CD4-positive, alpha-beta T cell (primary cell): ENCODE data around the gene YTHDF2. TPM values are rescaled to one million over a fixed set of nuclear protein-coding genes. Genes with fewer than 3 reads are reported as not detected.
"Not testable (repeated sequence)": the region's sequence is repeated elsewhere in the genome, so short reads cannot be mapped to it uniquely, and the experiment has no call there.

ENCODE experiments used
- ATAC-seq: fragments of 200-7000 bp; cut with Tn5 transposase; one replicate; pipeline ENCODE4 v1.10.0; 2022; ENCODE audit warnings: mild to moderate bottlenecking; ENCODE audit not compliant: poor library complexity
- CTCF ChIA-PET: fragments of 350-600 bp; sonication (Branson Sonifier 250); formaldehyde crosslinking; loops from one replicate; lab custom pipeline; 2021; ENCODE audit warnings: antibody characterized with exemption, inconsistent platforms; lab: Charles Lee
- POLR2A ChIA-PET: fragments of 350-600 bp; sonication (Branson Sonifier 250); formaldehyde crosslinking; loops from one replicate; lab custom pipeline; 2021; ENCODE audit warnings: antibody characterized with exemption, inconsistent platforms; lab: Charles Lee
- DNase-seq, 14 experiments: peaks; one replicate each; pipeline ENCODE4 v3.0.0-alpha.2; 2013 to 2020; ENCODE audit warnings: mixed read lengths in 2 of 14
- H3K27ac ChIP-seq, 2 donors: one replicate each; pipeline versions ENCODE4 v1.5.1 to v1.7.0; 2013; ENCODE audit warnings: low read length in 2 of 2, low read depth in 1 of 2, mild to moderate bottlenecking in 1 of 2
- H3K27me3 ChIP-seq, 2 experiments: 1 replicate in 1 of 2; 2 replicates in 1 of 2; pipeline versions ENCODE4 v1.6.1 to v1.7.0; 2013; ENCODE audit warnings: low read length in 2 of 2, control low read depth in 1 of 2, mild to moderate bottlenecking in 1 of 2, moderate library complexity in 1 of 2; ENCODE audit not compliant: insufficient read depth in 2 of 2, control insufficient read depth in 1 of 2
- H3K36me3 ChIP-seq: one replicate; pipeline ENCODE4 v1.6.1; 2013; ENCODE audit warnings: low read length, control low read depth; ENCODE audit not compliant: insufficient read depth
- H3K4me1 ChIP-seq: one replicate; pipeline ENCODE4 v1.6.1; 2013; ENCODE audit warnings: low read length, control low read depth; ENCODE audit not compliant: insufficient read depth
- H3K4me3 ChIP-seq: one replicate; pipeline ENCODE4 v1.5.1; 2013; ENCODE audit warnings: mild to moderate bottlenecking, low read length, moderate library complexity
- H3K9me3 ChIP-seq, 2 experiments: 1 replicate in 1 of 2; 2 replicates in 1 of 2; pipeline versions ENCODE4 v1.6.1 to v1.7.0; 2013; ENCODE audit warnings: low read length in 2 of 2, mild to moderate bottlenecking in 2 of 2, control low read depth in 1 of 2, moderate library complexity in 1 of 2; ENCODE audit not compliant: control insufficient read depth in 1 of 2, insufficient read depth in 1 of 2
- H3K27ac Mint-ChIP-seq: one replicate; pipeline ENCODE4 v1.8.0; 2020; ENCODE audit warnings: mixed read lengths
- H3K27me3 Mint-ChIP-seq: one replicate; pipeline ENCODE4 v1.8.0; 2021; ENCODE audit warnings: mixed read lengths
- H3K36me3 Mint-ChIP-seq: one replicate; pipeline ENCODE4 v1.8.0; 2021; ENCODE audit warnings: low read depth, mixed read lengths
- H3K4me1 Mint-ChIP-seq: one replicate; pipeline ENCODE4 v1.8.0; 2021; ENCODE audit warnings: low read depth, mixed read lengths
- H3K4me3 Mint-ChIP-seq: one replicate; pipeline ENCODE4 v1.8.0; 2020; ENCODE audit warnings: mild to moderate bottlenecking, mixed read lengths
- H3K9me3 Mint-ChIP-seq: one replicate; pipeline ENCODE4 v1.8.0; 2020; ENCODE audit warnings: mixed read lengths
- intact Hi-C, 2 experiments: fragments of 100-400 bp; cut with DNase I in 1 of 2; cut with micrococcal nuclease in 1 of 2; formaldehyde crosslinking; loops; one replicate each; pipeline versions ENCODE4 v1.15.1 to v1.9.0; 2023 to 2025; cut with DNase I, micrococcal nuclease
- total RNA-seq, 174 experiments: library from RNA in 2 of 174; stranded (reverse) in 2 of 174; gene quantifications; one replicate each; pipeline ENCODE4 v1.2.3 and lab custom pipeline; 2021 to 2026
- TF ChIP-seq, protein P1 (sequence below): fragments of 200-600 bp; IDR thresholded peaks from one replicate; pipeline ENCODE4 v1.8.0; 2022; ENCODE audit warnings: antibody characterized with exemption, mild to moderate bottlenecking

The YTHDF2 gene
- total RNA-seq, 2 experiments from 2014 or later = 85.0 to 100 TPM

DNA sequence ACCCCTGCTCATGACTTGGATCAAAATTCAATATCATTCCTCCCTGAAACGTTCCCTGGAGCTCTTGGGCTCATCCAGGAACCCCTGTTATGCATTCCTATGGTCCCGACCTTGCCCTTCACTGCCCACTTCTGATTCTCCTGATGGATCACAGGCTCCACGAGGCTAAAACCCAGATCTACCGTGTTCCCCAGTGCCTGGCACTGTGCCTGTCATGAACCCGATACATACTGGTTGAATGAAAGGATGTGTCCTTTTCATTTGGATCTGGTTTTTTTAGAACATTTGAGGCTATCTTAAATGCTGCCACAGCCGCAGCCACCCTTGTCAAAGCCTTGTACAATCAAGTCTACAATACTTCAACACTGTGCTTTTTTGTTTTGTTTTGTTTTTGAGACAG lies 53.1 kb downstream of the YTHDF2 start:
- Mint-ChIP-seq H3K27me3 (peaks cover 6% of the 10 kb centered on the region), H3K27ac (no peak overlapping the region), H3K4me3 (no peak overlapping the region), H3K4me1 (peaks cover 5% of the 10 kb centered on the region), H3K36me3 (no peaks in the 10 kb centered on the region), H3K9me3 (no peaks in the 10 kb centered on the region)
- no peak for DNase-seq
- Histone ChIP-seq H3K27me3 (no peaks in the 10 kb centered on the region), H3K27ac (no peak overlapping the region), H3K9me3 (no peaks in the 10 kb centered on the region), H3K36me3 (no peaks in the 10 kb centered on the region), H3K4me3 (no peak overlapping the region), H3K4me1 (peaks cover 5% of the 10 kb centered on the region)
- POLR2A ChIA-PET = no interaction called here
- intact Hi-C loops = loop anchor here (5.0 kb wide), 1 partner anchor 242 kb away; no protein-coding TSS in a partner anchor
- TF ChIP-seq, protein P1, sequence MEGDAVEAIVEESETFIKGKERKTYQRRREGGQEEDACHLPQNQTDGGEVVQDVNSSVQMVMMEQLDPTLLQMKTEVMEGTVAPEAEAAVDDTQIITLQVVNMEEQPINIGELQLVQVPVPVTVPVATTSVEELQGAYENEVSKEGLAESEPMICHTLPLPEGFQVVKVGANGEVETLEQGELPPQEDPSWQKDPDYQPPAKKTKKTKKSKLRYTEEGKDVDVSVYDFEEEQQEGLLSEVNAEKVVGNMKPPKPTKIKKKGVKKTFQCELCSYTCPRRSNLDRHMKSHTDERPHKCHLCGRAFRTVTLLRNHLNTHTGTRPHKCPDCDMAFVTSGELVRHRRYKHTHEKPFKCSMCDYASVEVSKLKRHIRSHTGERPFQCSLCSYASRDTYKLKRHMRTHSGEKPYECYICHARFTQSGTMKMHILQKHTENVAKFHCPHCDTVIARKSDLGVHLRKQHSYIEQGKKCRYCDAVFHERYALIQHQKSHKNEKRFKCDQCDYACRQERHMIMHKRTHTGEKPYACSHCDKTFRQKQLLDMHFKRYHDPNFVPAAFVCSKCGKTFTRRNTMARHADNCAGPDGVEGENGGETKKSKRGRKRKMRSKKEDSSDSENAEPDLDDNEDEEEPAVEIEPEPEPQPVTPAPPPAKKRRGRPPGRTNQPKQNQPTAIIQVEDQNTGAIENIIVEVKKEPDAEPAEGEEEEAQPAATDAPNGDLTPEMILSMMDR = no peak
- CTCF ChIA-PET = no interaction called here
- ATAC-seq = no peak

DNA sequence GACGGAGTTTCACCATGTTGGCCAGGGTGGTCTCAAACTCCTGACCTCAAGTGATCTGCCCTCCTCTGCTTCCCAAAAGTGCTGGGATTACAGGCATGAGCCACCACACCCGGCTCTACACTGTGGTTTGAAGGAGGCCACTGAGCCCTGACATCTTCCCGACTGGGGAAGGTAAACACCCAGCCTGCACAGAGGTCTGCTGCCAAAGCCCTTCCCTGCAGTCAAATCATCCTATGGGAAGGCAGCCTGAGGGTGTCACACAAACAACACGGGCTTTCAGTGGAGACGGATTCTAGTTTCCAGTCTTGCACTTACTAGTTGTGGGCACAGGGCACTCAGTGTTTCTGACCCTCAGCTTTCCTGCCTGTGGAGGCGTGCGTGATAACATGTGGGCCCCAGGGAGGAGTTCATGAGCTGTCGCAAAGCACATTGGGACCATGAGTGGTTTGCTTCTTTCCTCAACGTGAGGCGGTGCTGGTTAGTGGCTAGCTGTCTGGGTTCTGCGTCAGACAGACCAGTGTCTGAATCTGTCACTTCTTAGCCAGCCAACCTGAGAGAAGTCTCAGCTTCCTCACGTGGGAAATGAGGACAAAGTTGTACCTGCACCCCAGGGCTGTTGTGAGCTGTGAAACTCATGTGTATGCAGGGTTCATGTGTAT lies 53.8 kb downstream of the YTHDF2 start:
- H3K4me3 ChIP-seq = no peak overlapping the region

DNA sequence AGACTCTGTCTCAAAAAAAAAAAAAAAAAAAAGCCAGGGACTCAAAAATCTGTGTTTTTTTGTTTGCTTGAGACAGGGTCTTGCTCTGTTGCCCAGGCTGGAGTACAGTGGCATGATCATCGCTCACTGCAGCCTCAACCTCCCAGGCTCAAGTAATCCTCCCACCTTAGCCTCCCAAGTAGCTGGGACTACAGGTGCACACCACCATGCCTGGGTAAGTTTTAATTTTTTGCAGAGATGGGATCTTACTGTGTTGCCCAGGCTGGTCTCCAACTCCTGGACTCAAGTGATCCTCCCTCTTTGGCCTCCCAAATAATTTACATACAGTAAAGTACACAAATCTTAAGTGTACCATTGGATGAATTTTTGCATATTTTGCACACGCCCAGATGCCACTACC lies 55.2 kb downstream of the YTHDF2 start:
- H3K36me3 ChIP-seq, H3K4me1 Mint-ChIP-seq, H3K4me3 ChIP-seq, intact Hi-C loops, ATAC-seq, H3K36me3 Mint-ChIP-seq, DNase-seq, H3K27me3 ChIP-seq, H3K9me3 ChIP-seq, H3K27ac Mint-ChIP-seq, H3K9me3 Mint-ChIP-seq, H3K27ac ChIP-seq, POLR2A ChIA-PET, H3K4me3 Mint-ChIP-seq, H3K4me1 ChIP-seq: not testable (repeated sequence)
- CTCF ChIA-PET = interaction anchor here (0.7 kb wide), 1 partner anchor 194 kb away, joined by 3 read pairs; no protein-coding TSS in a partner anchor
- H3K27me3 Mint-ChIP-seq = peaks cover 11% of the 10 kb centered on the region

More for the DNA sequence above, 53.8 kb downstream of the YTHDF2 start:
- intact Hi-C loops = no loop called here
- POLR2A ChIA-PET = no interaction called here
- DNase-seq (no peak), ATAC-seq (no peak)
- H3K4me1 ChIP-seq = peaks cover 2% of the 10 kb centered on the region
- Mint-ChIP-seq H3K27me3 (peaks cover 6% of the 10 kb centered on the region), H3K27ac (no peak overlapping the region), H3K4me1 (no peaks in the 10 kb centered on the region), H3K4me3 (no peak overlapping the region), H3K36me3 (no peaks in the 10 kb centered on the region), H3K9me3 (no peaks in the 10 kb centered on the region)
- CTCF ChIA-PET = no interaction called here
- no peaks in the 10 kb centered on the region for H3K27me3 ChIP-seq
- no peak overlapping the region for H3K27ac ChIP-seq
- no peaks in the 10 kb centered on the region for H3K36me3 ChIP-seq
- no peaks in the 10 kb centered on the region for H3K9me3 ChIP-seq
- TF ChIP-seq, protein P1 = no peak
